ENCODE results near the gene TP53TG3B.
"Not testable (repeated sequence)": the region's sequence is repeated elsewhere in the genome, so short reads cannot be mapped to it uniquely, and the experiment has no call there.

TP53TG3B gene

DNA sequence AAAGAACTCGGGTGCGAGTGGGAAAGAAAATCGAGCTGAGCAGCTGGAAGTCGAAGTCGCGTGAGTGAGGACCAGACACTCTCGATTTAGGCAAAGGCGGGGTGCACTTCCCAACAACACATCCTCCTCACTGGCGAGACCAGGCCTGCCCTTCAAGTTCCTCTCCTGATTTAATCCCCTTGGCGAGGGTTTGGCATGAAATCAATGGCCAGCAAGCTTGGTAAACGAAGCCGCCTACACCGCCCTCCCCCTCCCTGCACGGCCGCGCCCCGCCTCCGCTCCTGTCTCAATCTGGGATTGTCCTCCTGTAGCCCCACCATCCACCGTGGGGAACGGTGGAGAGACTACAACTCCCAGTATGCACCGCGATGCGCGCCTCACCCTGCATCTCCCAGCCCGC lies at the start of gene TP53TG3B:
TSS of gene TP53TG3B (plus strand) at position 301 of the 400 bp plus-strand sequence. CDS start at position 369, 68 bp downstream.
- not testable (repeated sequence) for DNase-seq

- not testable (repeated sequence) for DNase-seq
Observed at GRCh38 chr16:33336226-33337012, 24.2 kb upstream of the TP53TG3B start.

DNA sequence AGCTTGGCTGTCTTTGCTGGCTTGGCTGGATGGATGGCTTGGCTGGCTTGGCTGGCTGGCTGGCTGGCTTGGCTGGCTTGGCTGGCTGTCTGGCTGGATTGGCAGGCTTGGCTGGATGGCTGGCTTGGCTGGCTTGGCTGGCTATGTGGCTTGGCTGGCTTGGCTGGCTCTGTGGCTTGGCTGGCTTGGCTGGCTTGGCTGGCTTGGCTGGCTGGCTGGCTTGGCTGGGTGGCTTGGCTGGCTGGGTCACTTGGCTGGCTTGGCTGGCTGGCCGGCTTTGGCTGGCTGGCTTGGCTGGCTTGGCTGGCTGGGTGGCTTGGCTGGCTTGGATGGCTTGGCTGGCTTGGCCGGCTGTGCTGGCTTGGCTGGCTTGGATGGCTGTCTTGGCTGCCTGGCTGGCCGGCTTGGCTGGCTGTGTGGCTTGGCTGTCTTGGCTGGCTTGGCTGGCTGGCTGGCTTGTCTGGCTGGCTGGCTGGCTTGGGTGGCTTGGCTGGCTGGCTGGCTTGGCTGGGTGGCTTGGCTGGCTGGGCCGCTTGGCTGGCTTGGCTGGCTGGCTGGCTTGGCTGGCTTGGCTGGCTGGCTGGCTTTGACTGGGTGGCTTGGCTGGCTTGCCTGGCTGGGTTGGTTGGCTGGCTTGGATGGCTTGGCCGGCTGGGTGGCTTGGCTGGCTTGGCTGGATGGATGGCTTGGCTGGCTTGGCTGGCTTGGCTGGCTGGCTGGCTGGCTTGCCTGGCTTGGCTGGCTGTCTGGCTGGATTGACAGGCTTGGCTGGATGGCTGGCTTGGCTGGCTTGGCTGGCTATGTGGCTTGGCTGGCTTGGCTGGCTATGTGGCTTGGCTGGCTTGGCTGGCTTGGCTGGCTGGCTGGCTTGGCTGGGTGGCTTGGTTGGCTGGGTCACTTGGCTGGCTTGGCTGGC lies 22.8 kb upstream of the TP53TG3B start:
- DNase-seq = not testable (repeated sequence)

DNA sequence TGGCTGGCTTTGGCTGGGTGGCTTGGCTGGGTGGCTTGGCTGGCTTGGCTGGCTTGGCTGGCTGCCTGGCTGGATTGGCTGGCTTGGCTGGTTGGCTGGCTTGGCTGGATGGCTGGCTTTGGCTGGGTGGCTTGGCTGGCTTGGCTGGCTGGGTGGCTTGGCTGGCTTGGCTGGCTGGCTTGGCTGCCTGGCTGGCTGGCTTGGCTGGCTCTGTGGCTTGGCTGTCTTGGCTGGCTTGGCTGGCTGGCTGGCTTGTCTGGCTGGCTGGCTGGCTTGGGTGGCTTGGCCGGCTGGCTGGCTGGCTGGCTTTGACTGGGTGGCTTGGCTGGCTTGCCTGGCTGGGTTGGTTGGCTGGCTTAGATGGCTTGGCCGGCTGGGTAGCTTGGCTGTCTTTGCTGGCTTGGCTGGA lies 22.1 kb upstream of the TP53TG3B start:
- DNase-seq = not testable (repeated sequence)

GRCh38 chr16:33339093-33340061 lies 21.3 kb upstream of the TP53TG3B start:
- not testable (repeated sequence) for DNase-seq
